Measurements from ENCODE around the gene TK2. TPM values are rescaled to one million over a fixed set of nuclear protein-coding genes. Genes with fewer than 3 reads are reported as not detected.

The TK2 gene
- total RNA-seq, 3 donors from 2014 or later = 33.1 to 98.4 (median 40.4) TPM

DNA sequence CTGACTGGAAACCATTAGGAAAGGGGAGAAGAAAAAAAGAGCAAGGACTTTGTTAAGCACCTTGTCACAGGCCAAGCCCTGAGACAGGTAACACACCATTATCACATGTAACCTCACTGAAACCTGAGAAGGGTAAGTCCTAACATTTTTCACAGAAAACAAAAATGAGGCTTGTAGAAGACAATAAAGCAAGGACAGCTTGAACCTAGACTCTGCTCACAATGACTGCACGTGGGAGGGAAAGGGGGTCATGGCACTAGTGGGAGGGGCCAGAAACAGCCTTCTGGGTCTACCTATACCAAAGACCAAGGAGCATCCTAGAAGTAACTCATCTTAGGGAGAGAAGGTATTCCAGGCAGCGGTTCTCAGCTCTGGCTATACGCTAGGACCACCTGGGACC lies 7.5 kb downstream of the TK2 start:
- no peak for DNase-seq (ENCODE audit: low spot score in 2 of 2)
- H3K4me3 ChIP-seq = no peak overlapping the region
- H3K9me3 ChIP-seq = no peaks in the 10 kb centered on the region
- H3K36me3 ChIP-seq = no peaks in the 10 kb centered on the region
- TF ChIP-seq CTCF (IDR thresholded peaks at IDR 0.05) (no peak), POLR2A (IDR thresholded peaks at IDR 0.05) (no peak), POLR2AphosphoS5 (IDR thresholded peaks at IDR 0.05) (no peak)
- intact Hi-C loops (cut with DNase I; ENCODE audit: low total_unique reads) = no loop called here
- no peaks in the 10 kb centered on the region for H3K4me1 ChIP-seq
- H3K27me3 ChIP-seq = no peaks in the 10 kb centered on the region
- H3K27ac ChIP-seq = no peak overlapping the region

GRCh38 chr16:66541388-66542355 lies 8.2 kb downstream of the TK2 start:
- no peaks in the 10 kb centered on the region for H3K9me3 ChIP-seq
- no peak for DNase-seq (ENCODE audit: low spot score in 2 of 2)
- intact Hi-C loops (cut with DNase I; ENCODE audit: low total_unique reads) = no loop called here
- H3K4me3 ChIP-seq = no peak overlapping the region
- no peaks in the 10 kb centered on the region for H3K4me1 ChIP-seq
- H3K27ac ChIP-seq = no peak overlapping the region
- no peaks in the 10 kb centered on the region for H3K36me3 ChIP-seq
- TF ChIP-seq POLR2A (IDR thresholded peaks at IDR 0.05) = no peak
- TF ChIP-seq CTCF (IDR thresholded peaks at IDR 0.05) = no peak
- no peak for TF ChIP-seq POLR2AphosphoS5 (IDR thresholded peaks at IDR 0.05)
- no peaks in the 10 kb centered on the region for H3K27me3 ChIP-seq

DNA sequence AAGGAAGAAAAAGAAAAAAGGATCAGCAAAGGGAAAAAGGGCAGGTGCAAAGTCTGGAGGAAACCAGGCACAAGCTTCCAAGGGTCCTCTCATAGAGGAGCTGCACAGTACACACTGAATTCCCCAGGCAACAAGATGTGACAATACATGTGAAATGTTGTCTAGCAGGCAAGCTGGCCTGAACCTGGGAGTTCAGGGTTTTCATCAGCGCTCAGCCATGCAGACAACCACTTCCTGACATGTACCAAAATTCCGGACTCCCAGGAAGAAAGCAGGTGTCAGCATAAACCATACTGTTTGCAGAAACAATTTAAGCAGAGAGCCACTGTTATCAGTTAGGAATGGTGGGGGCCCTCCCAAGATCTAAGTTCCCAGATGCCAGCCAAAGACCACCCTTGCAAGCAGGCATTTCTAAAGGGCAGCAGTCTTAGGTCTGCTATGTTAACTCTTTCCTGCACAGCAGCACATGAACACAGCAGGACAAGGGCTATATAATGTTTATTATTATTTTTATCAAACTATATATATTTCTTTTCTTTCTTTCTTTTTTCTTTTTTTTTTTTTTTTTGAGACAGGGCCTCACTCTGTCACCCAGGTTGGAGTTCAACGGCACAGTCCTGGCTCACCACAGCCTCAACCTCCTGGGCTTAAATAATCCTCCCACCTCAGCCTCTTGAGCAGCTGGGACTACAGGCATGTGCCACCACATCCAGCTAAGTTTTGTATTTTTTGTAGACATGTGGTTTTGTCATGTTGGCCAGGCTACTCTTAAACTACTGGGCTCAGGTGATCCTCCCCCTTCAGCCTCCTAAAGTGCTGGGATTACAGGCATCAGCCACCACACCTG lies 10.1 kb downstream of the TK2 start:
- TF ChIP-seq CTCF (IDR thresholded peaks at IDR 0.05) (no peak), POLR2A (IDR thresholded peaks at IDR 0.05) (no peak)
- no peak for DNase-seq (ENCODE audit: low spot score in 2 of 2)
- intact Hi-C loops (cut with DNase I; ENCODE audit: low total_unique reads) = no loop called here
- no peaks in the 10 kb centered on the region for H3K36me3 ChIP-seq
- no peak overlapping the region for H3K27ac ChIP-seq
- H3K27me3 ChIP-seq = no peaks in the 10 kb centered on the region
- H3K4me3 ChIP-seq = no peak overlapping the region
- no peaks in the 10 kb centered on the region for H3K4me1 ChIP-seq
- H3K9me3 ChIP-seq = no peaks in the 10 kb centered on the region

DNA sequence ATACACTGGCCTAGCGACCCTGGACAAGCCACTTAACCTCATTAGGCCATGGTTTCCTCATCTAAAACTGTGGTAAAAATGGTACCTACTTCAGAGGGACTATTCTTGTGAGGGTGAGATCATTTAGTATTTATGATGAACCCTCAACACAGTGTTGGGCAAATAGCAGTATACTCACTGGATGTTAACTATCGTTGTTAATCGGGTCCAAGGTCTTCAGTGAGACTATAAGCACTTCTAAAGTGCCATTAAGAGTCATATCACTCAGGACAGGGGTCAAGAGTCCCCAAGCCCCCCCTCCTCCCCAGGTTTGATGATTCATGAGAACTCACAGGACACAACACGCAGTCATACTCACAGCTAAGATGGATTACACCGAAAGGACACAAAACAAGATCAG lies 11.0 kb downstream of the TK2 start:
- H3K27me3 ChIP-seq = no peaks in the 10 kb centered on the region
- H3K36me3 ChIP-seq = no peaks in the 10 kb centered on the region

More for the DNA sequence above, 11.0 kb downstream of the TK2 start:
- no peaks in the 10 kb centered on the region for H3K9me3 ChIP-seq
- no peaks in the 10 kb centered on the region for H3K4me1 ChIP-seq
- intact Hi-C loops (cut with DNase I; ENCODE audit: low total_unique reads) = no loop called here
- DNase-seq (ENCODE audit: low spot score in 2 of 2) = no peak
- no peak overlapping the region for H3K4me3 ChIP-seq
- H3K27ac ChIP-seq = no peak overlapping the region
- TF ChIP-seq POLR2AphosphoS5 (IDR thresholded peaks at IDR 0.05) (no peak), CTCF (IDR thresholded peaks at IDR 0.05) (no peak), POLR2A (IDR thresholded peaks at IDR 0.05) (no peak)

Data from breast epithelium (tissue), 4 donors.